ENCODE measurements around the gene SRRM1. TPM values are rescaled to one million over a fixed set of nuclear protein-coding genes. Genes with fewer than 3 reads are reported as not detected.

Gene SRRM1
- total and polyA plus RNA-seq, 2 experiments from 2014 or later: 118 to 666 TPM

DNA sequence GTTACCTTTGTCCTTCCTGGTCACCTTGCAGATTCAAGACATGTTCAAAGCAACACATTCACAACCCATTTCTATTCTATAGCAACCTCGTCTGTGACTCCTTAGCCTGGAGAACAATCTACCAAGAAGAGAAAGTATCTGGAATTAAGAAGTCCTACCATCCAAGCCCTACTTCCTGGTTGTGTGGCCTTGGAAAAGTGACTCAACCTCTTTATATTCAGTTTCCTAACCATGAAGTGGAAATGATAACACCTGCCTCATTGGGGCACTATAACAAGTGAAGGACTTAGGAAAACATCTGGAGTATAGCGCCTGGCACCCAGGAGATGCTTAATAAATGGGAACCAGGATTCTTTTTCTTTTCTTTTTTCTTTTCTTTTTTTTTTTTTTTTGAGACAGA is 36.5 kb upstream of the SRRM1 start (continued):
- TF ChIP-seq, protein P1, sequence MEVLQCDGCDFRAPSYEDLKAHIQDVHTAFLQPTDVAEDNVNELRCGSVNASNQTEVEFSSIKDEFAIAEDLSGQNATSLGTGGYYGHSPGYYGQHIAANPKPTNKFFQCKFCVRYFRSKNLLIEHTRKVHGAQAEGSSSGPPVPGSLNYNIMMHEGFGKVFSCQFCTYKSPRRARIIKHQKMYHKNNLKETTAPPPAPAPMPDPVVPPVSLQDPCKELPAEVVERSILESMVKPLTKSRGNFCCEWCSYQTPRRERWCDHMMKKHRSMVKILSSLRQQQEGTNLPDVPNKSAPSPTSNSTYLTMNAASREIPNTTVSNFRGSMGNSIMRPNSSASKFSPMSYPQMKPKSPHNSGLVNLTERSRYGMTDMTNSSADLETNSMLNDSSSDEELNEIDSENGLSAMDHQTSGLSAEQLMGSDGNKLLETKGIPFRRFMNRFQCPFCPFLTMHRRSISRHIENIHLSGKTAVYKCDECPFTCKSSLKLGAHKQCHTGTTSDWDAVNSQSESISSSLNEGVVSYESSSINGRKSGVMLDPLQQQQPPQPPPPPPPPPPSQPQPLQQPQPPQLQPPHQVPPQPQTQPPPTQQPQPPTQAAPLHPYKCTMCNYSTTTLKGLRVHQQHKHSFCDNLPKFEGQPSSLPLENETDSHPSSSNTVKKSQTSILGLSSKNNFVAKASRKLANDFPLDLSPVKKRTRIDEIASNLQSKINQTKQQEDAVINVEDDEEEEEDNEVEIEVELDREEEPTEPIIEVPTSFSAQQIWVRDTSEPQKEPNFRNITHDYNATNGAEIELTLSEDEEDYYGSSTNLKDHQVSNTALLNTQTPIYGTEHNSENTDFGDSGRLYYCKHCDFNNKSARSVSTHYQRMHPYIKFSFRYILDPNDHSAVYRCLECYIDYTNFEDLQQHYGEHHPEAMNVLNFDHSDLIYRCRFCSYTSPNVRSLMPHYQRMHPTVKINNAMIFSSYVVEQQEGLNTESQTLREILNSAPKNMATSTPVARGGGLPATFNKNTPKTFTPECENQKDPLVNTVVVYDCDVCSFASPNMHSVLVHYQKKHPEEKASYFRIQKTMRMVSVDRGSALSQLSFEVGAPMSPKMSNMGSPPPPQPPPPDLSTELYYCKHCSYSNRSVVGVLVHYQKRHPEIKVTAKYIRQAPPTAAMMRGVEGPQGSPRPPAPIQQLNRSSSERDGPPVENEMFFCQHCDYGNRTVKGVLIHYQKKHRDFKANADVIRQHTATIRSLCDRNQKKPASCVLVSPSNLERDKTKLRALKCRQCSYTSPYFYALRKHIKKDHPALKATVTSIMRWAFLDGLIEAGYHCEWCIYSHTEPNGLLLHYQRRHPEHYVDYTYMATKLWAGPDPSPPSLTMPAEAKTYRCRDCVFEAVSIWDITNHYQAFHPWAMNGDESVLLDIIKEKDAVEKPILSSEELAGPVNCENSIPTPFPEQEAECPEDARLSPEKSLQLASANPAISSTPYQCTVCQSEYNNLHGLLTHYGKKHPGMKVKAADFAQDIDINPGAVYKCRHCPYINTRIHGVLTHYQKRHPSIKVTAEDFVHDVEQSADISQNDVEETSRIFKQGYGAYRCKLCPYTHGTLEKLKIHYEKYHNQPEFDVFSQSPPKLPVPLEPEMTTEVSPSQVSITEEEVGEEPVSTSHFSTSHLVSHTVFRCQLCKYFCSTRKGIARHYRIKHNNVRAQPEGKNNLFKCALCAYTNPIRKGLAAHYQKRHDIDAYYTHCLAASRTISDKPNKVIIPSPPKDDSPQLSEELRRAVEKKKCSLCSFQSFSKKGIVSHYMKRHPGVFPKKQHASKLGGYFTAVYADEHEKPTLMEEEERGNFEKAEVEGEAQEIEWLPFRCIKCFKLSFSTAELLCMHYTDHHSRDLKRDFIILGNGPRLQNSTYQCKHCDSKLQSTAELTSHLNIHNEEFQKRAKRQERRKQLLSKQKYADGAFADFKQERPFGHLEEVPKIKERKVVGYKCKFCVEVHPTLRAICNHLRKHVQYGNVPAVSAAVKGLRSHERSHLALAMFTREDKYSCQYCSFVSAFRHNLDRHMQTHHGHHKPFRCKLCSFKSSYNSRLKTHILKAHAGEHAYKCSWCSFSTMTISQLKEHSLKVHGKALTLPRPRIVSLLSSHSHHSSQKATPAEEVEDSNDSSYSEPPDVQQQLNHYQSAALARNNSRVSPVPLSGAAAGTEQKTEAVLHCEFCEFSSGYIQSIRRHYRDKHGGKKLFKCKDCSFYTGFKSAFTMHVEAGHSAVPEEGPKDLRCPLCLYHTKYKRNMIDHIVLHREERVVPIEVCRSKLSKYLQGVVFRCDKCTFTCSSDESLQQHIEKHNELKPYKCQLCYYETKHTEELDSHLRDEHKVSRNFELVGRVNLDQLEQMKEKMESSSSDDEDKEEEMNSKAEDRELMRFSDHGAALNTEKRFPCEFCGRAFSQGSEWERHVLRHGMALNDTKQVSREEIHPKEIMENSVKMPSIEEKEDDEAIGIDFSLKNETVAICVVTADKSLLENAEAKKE (CRISPR knock-in tag; IDR thresholded peaks at IDR 0.05): no peak

DNA sequence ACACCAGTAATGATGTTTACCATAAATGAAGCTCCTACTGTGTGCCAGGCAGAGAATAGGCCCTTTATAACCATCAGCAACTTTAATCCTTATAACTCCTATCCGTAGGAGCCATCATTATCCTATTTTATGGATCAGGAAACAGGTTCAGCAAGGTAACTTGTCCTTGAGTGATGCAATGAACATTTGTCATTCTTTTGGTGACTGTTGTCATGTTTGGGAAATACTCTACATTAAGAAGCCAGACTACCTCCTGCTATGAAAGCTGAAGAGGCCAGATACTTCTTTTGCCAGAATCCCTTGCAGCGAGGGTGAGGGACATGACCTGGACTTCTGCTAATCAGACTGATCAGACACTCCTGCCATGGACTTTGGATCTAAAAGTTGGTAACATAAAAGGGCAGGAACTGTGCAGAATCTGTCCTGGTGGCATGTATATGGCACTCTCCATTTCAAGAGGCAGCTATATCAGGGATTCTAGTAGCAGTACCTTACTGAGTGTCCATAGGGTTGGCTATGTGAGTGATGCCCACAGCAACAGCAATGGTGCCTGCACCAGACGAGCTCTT is 33.1 kb upstream of the SRRM1 start:
- TF ChIP-seq ZNF331 (CRISPR knock-in tag; IDR thresholded peaks at IDR 0.05; ENCODE audit: low read depth): no peak
- TF ChIP-seq, protein P2, sequence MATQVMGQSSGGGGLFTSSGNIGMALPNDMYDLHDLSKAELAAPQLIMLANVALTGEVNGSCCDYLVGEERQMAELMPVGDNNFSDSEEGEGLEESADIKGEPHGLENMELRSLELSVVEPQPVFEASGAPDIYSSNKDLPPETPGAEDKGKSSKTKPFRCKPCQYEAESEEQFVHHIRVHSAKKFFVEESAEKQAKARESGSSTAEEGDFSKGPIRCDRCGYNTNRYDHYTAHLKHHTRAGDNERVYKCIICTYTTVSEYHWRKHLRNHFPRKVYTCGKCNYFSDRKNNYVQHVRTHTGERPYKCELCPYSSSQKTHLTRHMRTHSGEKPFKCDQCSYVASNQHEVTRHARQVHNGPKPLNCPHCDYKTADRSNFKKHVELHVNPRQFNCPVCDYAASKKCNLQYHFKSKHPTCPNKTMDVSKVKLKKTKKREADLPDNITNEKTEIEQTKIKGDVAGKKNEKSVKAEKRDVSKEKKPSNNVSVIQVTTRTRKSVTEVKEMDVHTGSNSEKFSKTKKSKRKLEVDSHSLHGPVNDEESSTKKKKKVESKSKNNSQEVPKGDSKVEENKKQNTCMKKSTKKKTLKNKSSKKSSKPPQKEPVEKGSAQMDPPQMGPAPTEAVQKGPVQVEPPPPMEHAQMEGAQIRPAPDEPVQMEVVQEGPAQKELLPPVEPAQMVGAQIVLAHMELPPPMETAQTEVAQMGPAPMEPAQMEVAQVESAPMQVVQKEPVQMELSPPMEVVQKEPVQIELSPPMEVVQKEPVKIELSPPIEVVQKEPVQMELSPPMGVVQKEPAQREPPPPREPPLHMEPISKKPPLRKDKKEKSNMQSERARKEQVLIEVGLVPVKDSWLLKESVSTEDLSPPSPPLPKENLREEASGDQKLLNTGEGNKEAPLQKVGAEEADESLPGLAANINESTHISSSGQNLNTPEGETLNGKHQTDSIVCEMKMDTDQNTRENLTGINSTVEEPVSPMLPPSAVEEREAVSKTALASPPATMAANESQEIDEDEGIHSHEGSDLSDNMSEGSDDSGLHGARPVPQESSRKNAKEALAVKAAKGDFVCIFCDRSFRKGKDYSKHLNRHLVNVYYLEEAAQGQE (IDR thresholded peaks at IDR 0.05; ENCODE audit: unreplicated experiment): no peak
- TF ChIP-seq, protein P3, sequence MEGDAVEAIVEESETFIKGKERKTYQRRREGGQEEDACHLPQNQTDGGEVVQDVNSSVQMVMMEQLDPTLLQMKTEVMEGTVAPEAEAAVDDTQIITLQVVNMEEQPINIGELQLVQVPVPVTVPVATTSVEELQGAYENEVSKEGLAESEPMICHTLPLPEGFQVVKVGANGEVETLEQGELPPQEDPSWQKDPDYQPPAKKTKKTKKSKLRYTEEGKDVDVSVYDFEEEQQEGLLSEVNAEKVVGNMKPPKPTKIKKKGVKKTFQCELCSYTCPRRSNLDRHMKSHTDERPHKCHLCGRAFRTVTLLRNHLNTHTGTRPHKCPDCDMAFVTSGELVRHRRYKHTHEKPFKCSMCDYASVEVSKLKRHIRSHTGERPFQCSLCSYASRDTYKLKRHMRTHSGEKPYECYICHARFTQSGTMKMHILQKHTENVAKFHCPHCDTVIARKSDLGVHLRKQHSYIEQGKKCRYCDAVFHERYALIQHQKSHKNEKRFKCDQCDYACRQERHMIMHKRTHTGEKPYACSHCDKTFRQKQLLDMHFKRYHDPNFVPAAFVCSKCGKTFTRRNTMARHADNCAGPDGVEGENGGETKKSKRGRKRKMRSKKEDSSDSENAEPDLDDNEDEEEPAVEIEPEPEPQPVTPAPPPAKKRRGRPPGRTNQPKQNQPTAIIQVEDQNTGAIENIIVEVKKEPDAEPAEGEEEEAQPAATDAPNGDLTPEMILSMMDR (conservative IDR thresholded peaks at IDR 0.05; ENCODE audit: low read depth in 2 of 2): no peak
- TF ChIP-seq POLR2AphosphoS5 (IDR thresholded peaks at IDR 0.05; ENCODE audit: low read depth): no peak
- TF ChIP-seq STAT1 (IDR thresholded peaks at IDR 0.05; ENCODE audit: unreplicated experiment): no peak
- no peak for TF ChIP-seq JUNB (IDR thresholded peaks at IDR 0.05; ENCODE audit: unreplicated experiment)
- no peak for TF ChIP-seq EZH2phosphoT487 (IDR thresholded peaks at IDR 0.05; ENCODE audit: unreplicated experiment)
- ATAC-seq: no peak

More for the DNA sequence above, 33.1 kb upstream of the SRRM1 start:
- Mint-ChIP-seq H3K27ac (no peak overlapping the region), H3K9me3 (no peaks in the 10 kb centered on the region), H3K36me3 (ENCODE audit: low read depth) (no peaks in the 10 kb centered on the region), H3K4me1 (no peaks in the 10 kb centered on the region), H3K4me3 (no peak overlapping the region), H3K27me3 (ENCODE audit: insufficient read depth, low read depth, poor library complexity) (no peaks in the 10 kb centered on the region)
- H4K20me1 ChIP-seq (replicated peaks; ENCODE audit: insufficient read depth): no peaks in the 10 kb centered on the region
- no peaks in the 10 kb centered on the region for H3K79me2 ChIP-seq (replicated peaks; ENCODE audit: insufficient read depth)
- H3F3A ChIP-seq (replicated peaks; ENCODE audit: low read depth): no peaks in the 10 kb centered on the region
- no peak overlapping the region for H3K4me2 ChIP-seq
- H3K27ac ChIP-seq (ENCODE audit: low read depth): no peak overlapping the region
- no peak overlapping the region for H3K4me3 ChIP-seq
- H3K9me2 ChIP-seq (ENCODE audit: insufficient read depth): no peaks in the 10 kb centered on the region
- H3K27me3 ChIP-seq (ENCODE audit: insufficient read depth): no peaks in the 10 kb centered on the region
- H3K36me3 ChIP-seq (ENCODE audit: insufficient read depth): no peaks in the 10 kb centered on the region
- no peaks in the 10 kb centered on the region for H3K4me1 ChIP-seq (ENCODE audit: insufficient read depth)
- no peak for DNase-seq (ENCODE audit: low spot score)
- H2AFZ ChIP-seq: no peak overlapping the region
